ENCODE measurements around the gene IST1. TPM values are rescaled to one million over a fixed set of nuclear protein-coding genes. Genes with fewer than 3 reads are reported as not detected.

IST1 gene
- total and polyA plus RNA-seq, 7 donors: 117 to 182 (median 166) TPM

GRCh38 chr16:71848622-71849021, 46.7 kb upstream of the IST1 start:
- Histone ChIP-seq H3K36me3 (peaks cover 10 to 48% (median 35%) of the 10 kb centered on the region in 4 donors), H3K9me3 (no peaks in the 10 kb centered on the region)

GRCh38 chr16:71851746-71852145, 43.6 kb upstream of the IST1 start:
- DNase-seq: no peak
- intact Hi-C loops (cut with DNase I): no loop called here
- H3K36me3 ChIP-seq: peaks cover 10 to 55% (median 35%) of the 10 kb centered on the region in 4 donors
- H3K4me3 ChIP-seq: no peak overlapping the region
- no peaks in the 10 kb centered on the region for H3K27me3 ChIP-seq
- peaks cover 0 to 37% (median 18%) of the 10 kb centered on the region in 4 donors for H3K4me1 ChIP-seq
- TF ChIP-seq POLR2A (IDR thresholded peaks at IDR 0.05) (no peak), CTCF (IDR thresholded peaks at IDR 0.05) (no peak), EP300 (IDR thresholded peaks at IDR 0.05) (no peak), POLR2AphosphoS5 (IDR thresholded peaks at IDR 0.05) (no peak)
- H3K27ac ChIP-seq: peak overlapping the region in 2 of 4 donors; percentile 8 to 49
- no peaks in the 10 kb centered on the region for H3K9me3 ChIP-seq
- WGBS, 2 donors: 94% methylated on average over 8 of the region's 8 CpGs

More at GRCh38 chr16:71848622-71849021, 46.7 kb upstream of the IST1 start:
- WGBS, 2 donors: 93 to 94% methylated on average over 6 of the region's 6 CpGs
- Histone ChIP-seq H3K4me1 (peaks cover 0 to 39% (median 19%) of the 10 kb centered on the region in 4 donors), H3K4me3 (no peak overlapping the region), H3K27ac (no peak overlapping the region), H3K27me3 (no peaks in the 10 kb centered on the region)
- intact Hi-C loops (cut with DNase I): loop anchor here (5.0 kb wide), 1 partner anchor 34 kb away; the partner anchor contains the start of gene ZNF821
- TF ChIP-seq CTCF (IDR thresholded peaks at IDR 0.05): no peak
- TF ChIP-seq POLR2AphosphoS5 (IDR thresholded peaks at IDR 0.05): no peak
- no peak for TF ChIP-seq POLR2A (IDR thresholded peaks at IDR 0.05)
- no peak for TF ChIP-seq EP300 (IDR thresholded peaks at IDR 0.05)
- no peak for DNase-seq

GRCh38 chr16:71852158-71852557, 43.2 kb upstream of the IST1 start:
- no peak for DNase-seq
- Histone ChIP-seq H3K4me1 (peaks cover 0 to 33% (median 14%) of the 10 kb centered on the region in 4 donors), H3K9me3 (no peaks in the 10 kb centered on the region), H3K4me3 (no peak overlapping the region), H3K27me3 (no peaks in the 10 kb centered on the region), H3K27ac (no peak overlapping the region), H3K36me3 (peaks cover 10 to 55% (median 35%) of the 10 kb centered on the region in 4 donors)
- WGBS, 2 donors: 84 to 91% methylated on average over 3 of the region's 3 CpGs
- TF ChIP-seq POLR2AphosphoS5 (IDR thresholded peaks at IDR 0.05) (no peak), EP300 (IDR thresholded peaks at IDR 0.05) (no peak), POLR2A (IDR thresholded peaks at IDR 0.05) (no peak), CTCF (IDR thresholded peaks at IDR 0.05) (no peak)
- intact Hi-C loops (cut with DNase I): no loop called here

GRCh38 chr16:71852561-71852960, 42.8 kb upstream of the IST1 start:
- no peaks in the 10 kb centered on the region for H3K9me3 ChIP-seq
- no peak overlapping the region for H3K27ac ChIP-seq
- intact Hi-C loops (cut with DNase I): no loop called here
- H3K4me3 ChIP-seq: no peak overlapping the region
- peaks cover 0 to 29% (median 10%) of the 10 kb centered on the region in 4 donors for H3K4me1 ChIP-seq
- H3K36me3 ChIP-seq: peaks cover 10 to 55% (median 35%) of the 10 kb centered on the region in 4 donors
- no peaks in the 10 kb centered on the region for H3K27me3 ChIP-seq
- TF ChIP-seq POLR2AphosphoS5 (IDR thresholded peaks at IDR 0.05) (no peak), EP300 (IDR thresholded peaks at IDR 0.05) (no peak), CTCF (IDR thresholded peaks at IDR 0.05) (no peak), POLR2A (IDR thresholded peaks at IDR 0.05) (no peak)
- DNase-seq: no peak
- 97 to 99% methylated on average over 4 of the region's 4 CpGs for WGBS, 2 donors

- WGBS, 2 donors: 76 to 84% methylated on average over 4 of the region's 4 CpGs
- H3K27me3 ChIP-seq: no peaks in the 10 kb centered on the region
- no peaks in the 10 kb centered on the region for H3K9me3 ChIP-seq
- H3K36me3 ChIP-seq: peaks cover 6 to 48% (median 34%) of the 10 kb centered on the region in 4 donors
- H3K4me1 ChIP-seq: peaks cover 0 to 27% (median 9%) of the 10 kb centered on the region in 4 donors
- no peak overlapping the region for H3K4me3 ChIP-seq
- no peak for TF ChIP-seq EP300 (IDR thresholded peaks at IDR 0.05)
- no peak for TF ChIP-seq CTCF (IDR thresholded peaks at IDR 0.05)
- TF ChIP-seq POLR2AphosphoS5 (IDR thresholded peaks at IDR 0.05): no peak
- no peak for TF ChIP-seq POLR2A (IDR thresholded peaks at IDR 0.05)
- DNase-seq: no peak
- intact Hi-C loops (cut with DNase I): no loop called here
- no peak overlapping the region for H3K27ac ChIP-seq
Measured at GRCh38 chr16:71853413-71853812, 41.9 kb upstream of the IST1 start.

All from sigmoid colon (tissue), 7 donors.